ENCODE results near the gene CARD19. TPM values are rescaled to one million over a fixed set of nuclear protein-coding genes. Genes with fewer than 3 reads are reported as not detected.
A peak's percentile ranks its signal among the peaks of the same experiment; 100 is the strongest.

The CARD19 gene
- total and polyA plus RNA-seq, 9 of the 15 experiments (the other 6 are each of a cell fraction or from before 2014, with no cell fraction given): 0.90 to 34.9 (median 14.6) TPM

DNA sequence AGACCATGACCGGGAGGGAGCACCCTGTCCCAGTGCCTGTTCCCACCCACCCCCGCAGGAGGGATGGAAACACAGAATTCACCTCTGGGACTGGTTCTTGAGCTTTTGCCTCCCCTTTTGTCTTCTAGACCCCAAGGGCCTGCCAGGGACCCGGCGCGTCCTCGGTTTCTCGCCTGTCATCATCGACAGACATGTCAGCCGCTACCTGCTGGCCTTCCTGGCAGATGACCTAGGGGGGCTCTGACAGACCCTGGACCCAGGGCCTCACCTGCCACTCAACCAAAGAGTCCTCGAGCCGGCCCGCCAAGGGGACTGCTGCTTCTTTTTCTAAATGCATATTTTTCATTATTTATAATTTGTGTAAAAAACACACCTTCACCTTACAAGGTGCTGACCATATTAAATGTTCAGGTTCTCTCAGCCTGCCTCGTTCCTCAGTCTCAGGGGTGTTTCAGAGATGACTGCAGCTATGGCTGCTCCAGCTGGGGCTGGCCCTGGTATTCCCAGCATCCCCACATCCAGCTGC, 16.9 kb downstream of the CARD19 start:
- no peak overlapping the region for H3K4me3 ChIP-seq
- H4K20me1 ChIP-seq (replicated peaks; ENCODE audit: control insufficient read depth, insufficient read depth, low read length): no peaks in the 10 kb centered on the region
- H3K79me2 ChIP-seq (ENCODE audit: control insufficient read depth, insufficient read depth, low read length): no peaks in the 10 kb centered on the region
- intact Hi-C loops (cut with micrococcal nuclease): no loop called here
- peaks cover 3% of the 10 kb centered on the region for H3K9me1 ChIP-seq (ENCODE audit: control insufficient read depth, insufficient read depth, low read length)
- ATAC-seq (no peak), FAIRE-seq (no peak), DNase-seq (ENCODE audit: extremely low read depth in 1 of 4, low spot score in 3 of 4) (no peak)
- ChIA-PET POLR2A (interaction anchor here (0.6 to 1.3 kb wide), 5 partner anchors 9 to 152 kb away, joined by 3 to 8 read pairs (median 3); no protein-coding TSS in a partner anchor), CTCF (ENCODE audit: low intra/inter-chr PET ratio) (no interaction called here)
- TF ChIP-seq THRA (IDR thresholded peaks at IDR 0.05): no peak
- no peak for TF ChIP-seq DDX20 (tag; IDR thresholded peaks at IDR 0.05; ENCODE audit: low read depth)
- no peak for TF ChIP-seq L3MBTL2 (IDR thresholded peaks at IDR 0.05)
- no peak for TF ChIP-seq MCM7 (IDR thresholded peaks at IDR 0.05)
- TF ChIP-seq POLR2H (tag; IDR thresholded peaks at IDR 0.05; ENCODE audit: low read depth): no peak
- TF ChIP-seq ELF2 (CRISPR knock-in tag; IDR thresholded peaks at IDR 0.05): no peak
- no peak for TF ChIP-seq KDM5B (IDR thresholded peaks at IDR 0.05; ENCODE audit: insufficient replicate concordance, low read depth, low read length)
- no peak for TF ChIP-seq BRD4 (IDR thresholded peaks at IDR 0.05)
- TF ChIP-seq, protein P1, sequence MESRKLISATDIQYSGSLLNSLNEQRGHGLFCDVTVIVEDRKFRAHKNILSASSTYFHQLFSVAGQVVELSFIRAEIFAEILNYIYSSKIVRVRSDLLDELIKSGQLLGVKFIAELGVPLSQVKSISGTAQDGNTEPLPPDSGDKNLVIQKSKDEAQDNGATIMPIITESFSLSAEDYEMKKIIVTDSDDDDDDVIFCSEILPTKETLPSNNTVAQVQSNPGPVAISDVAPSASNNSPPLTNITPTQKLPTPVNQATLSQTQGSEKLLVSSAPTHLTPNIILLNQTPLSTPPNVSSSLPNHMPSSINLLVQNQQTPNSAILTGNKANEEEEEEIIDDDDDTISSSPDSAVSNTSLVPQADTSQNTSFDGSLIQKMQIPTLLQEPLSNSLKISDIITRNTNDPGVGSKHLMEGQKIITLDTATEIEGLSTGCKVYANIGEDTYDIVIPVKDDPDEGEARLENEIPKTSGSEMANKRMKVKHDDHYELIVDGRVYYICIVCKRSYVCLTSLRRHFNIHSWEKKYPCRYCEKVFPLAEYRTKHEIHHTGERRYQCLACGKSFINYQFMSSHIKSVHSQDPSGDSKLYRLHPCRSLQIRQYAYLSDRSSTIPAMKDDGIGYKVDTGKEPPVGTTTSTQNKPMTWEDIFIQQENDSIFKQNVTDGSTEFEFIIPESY (CRISPR knock-in tag; IDR thresholded peaks at IDR 0.05): no peak
- TF ChIP-seq NFRKB (IDR thresholded peaks at IDR 0.05; ENCODE audit: low read depth): no peak
- TF ChIP-seq ZNF24 (IDR thresholded peaks at IDR 0.05): no peak
- TF ChIP-seq RHOXF2B (CRISPR knock-in tag; conservative IDR thresholded peaks at IDR 0.05): no peak
- TF ChIP-seq DMBX1 (CRISPR knock-in tag; IDR thresholded peaks at IDR 0.05; ENCODE audit: borderline replicate concordance): no peak
- no TSS peak for BruUV-seq (replicated peaks)
- peak overlapping the region in 1 of 2 experiments; percentile 87; a peak in 2 of 4 replicates for H3K9ac ChIP-seq (ENCODE audit: insufficient read depth in 1 of 2, low read depth in 2 of 2, low read length in 2 of 2)
- H3K4me2 ChIP-seq (ENCODE audit: insufficient read depth, low read length): no peak overlapping the region
- in situ Hi-C loops (cut with MboI): no loop called here
- no peaks in the 10 kb centered on the region for H3K27me3 ChIP-seq (ENCODE audit: control insufficient read depth in 2 of 2, insufficient read depth in 2 of 2, low read length in 2 of 2)
- no peak overlapping the region for H2AFZ ChIP-seq (ENCODE audit: low read depth, low read length)
- peaks cover 5% of the 10 kb centered on the region; the same call in 1 of the 3 replicates for H3K36me3 ChIP-seq (ENCODE audit: control insufficient read depth, insufficient read depth, low read length)
- H3K27ac ChIP-seq (ENCODE audit: extremely low read depth, low read depth, low read length): peak overlapping the region; percentile 89; the same call in 2 of the 3 replicates
- 80% methylated on average over 13 of the region's 13 CpGs for WGBS (ENCODE audit: insufficient coverage, low coverage, missing lambda C conversion rate)
- no peaks in the 10 kb centered on the region for H3K9me3 ChIP-seq (replicated peaks; ENCODE audit: control insufficient read depth, insufficient read depth, low read depth, low read length)
- H3K4me1 ChIP-seq (replicated peaks in 1 of 2; ENCODE audit: control insufficient read depth in 2 of 2, insufficient read depth in 2 of 2, low read length in 2 of 2): peaks cover 42 to 63% of the 10 kb centered on the region in 2 experiments

Data from K562 (cell line).